OCI-LY3 (cell line): Measurements from ENCODE around the gene JARID2.

Experiments used
- CTCF ChIP-seq: fragments of 200-600, 300-600 bp; sonication (generic); IDR thresholded peaks from 2 replicates; pipeline ENCODE4 v1.5.1; 2014; ENCODE audit warnings: antibody characterized with exemption, low read length, low read depth
- EZH2phosphoT487 ChIP-seq: fragments of 200-600 bp; shearing (Covaris generic); IDR thresholded peaks from 2 replicates; pipeline ENCODE4 v1.6.1; 2018; ENCODE audit warnings: antibody characterized with exemption, mixed run types, low read depth

- no peak for TF ChIP-seq CTCF
- no peak for TF ChIP-seq EZH2phosphoT487
Observed at GRCh38 chr6:15429141-15430110, 183.6 kb downstream of the JARID2 start.
